ENCODE results near the gene RNF11.

Gene RNF11

DNA sequence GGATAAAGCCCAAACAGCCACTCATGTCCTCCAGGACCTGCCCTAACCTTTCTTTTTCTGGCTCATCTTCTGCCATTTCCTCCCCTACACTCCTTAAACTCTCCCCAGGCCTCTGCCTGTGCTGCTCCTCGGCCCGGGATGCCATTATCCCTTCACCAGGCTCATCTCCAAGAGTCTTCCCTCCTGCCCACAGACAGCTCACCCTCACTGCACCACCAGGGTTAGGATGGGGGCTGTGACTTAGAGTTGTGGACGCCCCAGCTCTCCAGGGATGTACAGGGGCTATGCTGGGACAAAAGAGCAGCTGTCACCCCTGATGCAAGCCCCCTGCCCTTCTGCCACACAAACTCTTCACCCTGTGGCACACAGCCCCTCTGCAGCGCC, 62.2 kb downstream of the RNF11 start:
- DNase-seq: no peak

DNA sequence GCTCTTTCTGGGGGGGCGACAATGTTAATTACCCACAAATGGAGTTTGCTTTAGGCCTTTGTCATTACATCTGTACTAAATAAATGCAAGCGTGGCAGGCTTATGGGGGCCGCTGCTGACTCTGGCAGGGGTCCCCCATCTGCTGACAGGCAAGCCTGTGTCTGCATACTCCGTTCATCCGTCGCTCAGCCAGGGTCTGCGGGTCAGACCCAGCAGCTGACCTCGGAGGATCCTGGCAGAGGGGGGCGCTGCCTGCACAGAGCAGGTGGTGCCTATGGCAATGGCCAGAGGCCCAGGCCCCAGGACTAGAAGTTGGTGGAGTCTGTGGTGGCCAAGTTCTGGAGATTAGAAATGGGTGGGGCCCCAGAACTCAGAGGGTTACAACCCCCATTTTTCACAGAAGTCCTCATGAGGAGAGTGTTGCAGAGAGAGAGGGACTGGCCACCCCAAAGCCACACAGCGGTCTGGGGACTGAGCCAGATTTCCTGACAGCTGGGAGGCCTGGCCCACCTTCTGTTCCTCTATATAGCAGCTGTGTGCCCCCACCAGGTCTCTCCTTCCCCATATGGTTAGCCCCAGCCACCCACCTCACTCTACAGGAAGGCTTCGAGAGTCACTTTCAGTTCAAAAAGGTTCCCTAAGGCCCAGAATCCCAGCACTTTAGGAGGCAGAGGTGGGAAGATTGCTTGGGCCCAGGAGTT, 63.3 kb downstream of the RNF11 start:
- DNase-seq: no peak

DNA sequence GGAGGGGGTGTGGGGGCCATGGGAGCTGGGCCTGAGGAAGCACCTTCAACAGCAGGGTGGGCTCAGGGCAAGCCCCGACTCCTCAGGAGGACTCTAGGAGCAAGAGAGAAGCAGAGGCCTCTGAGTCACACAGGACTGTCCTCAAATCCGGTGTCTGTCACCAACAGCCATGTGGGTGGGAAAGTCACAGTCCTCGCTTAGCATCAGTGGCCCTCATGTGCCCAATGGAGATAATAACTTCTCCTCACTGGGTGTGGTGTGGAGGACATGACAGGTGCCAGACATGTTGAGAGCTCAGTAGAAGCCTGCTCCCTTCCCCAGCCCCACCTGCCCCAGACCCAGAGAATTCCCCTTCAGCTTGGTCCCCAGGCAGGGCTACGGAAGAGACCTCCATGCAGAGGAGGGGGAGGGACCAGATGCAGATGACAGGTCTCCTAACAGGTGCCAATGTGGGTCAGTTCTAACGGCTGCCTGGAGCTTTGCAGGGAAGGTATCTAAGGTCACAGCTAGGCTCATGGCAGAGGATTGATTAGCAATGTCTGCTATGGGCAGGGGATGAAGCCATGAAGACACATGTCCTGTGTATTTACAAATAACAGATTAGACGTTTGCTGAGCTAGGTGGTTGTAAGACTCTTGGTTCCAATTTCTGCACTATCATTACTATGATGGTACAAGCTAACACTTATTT, 64.1 kb downstream of the RNF11 start:
- DNase-seq: no peak

DNA sequence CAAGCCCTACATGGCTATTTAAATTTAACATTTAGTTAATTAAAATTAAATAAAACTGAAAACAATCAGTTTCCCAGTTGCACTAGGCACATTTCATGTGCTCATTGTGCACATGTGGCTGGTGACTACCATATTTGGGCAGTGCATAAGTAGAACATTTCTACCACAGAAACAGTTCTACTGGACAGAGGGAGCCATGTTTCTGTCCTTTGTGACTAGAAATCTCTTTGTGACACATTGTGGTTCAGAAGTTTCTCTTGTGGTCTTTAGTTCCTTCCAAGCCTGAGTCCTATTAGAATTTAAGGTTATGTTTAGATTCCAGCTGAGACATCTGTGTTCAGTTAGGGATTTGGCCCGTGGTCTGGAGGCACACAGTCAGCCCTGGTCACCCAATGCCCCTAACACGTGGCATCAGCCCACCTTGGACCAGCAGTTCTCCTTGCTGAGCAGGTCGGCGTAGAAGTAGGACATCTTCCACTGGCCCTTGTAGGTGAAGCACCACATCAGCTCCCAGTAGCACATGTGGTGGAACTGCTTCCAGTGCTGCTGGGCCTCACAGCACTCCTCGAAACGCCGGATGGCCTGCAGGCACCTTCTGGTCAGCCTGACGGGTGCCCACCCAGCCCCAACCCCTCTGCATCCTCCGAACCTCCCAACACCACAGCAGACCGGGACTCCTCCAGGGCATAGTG, 65.2 kb downstream of the RNF11 start:
- no peak for DNase-seq

DNA sequence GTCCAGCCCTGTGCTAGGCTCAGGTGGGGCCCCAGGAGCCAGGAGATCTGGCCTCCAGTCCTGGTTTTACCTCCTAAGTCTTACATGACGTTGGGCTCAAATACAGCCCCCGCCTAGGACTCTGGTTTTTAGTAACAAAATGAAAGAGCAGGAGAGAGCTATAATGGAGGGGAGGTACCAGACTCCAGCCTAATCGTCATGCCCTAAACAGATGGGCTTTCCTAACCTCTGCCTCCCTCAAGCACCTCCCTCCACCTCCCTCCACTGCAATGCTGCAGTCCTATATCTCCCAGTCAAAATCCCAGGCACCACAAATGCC, 65.7 kb downstream of the RNF11 start:
- no peak for DNase-seq

DNA sequence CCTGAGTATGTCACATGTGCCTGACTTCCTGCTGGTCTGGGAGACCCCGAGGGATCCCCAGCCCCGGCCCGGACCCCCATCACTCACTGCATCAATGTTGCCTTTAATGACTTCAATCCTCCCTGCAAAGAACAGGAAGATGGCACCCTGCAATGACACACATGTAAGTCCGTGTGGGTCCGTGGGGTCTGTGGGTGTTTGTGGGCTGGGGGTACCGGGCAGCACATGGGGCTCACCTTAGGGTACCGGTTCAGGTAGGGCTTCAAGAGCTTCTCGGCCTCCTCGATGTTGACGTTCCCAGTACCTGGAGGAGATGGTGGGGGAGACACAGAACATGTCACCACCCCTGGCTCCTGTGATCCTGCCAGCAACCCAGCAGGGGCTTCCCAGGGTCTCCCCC, 66.2 kb downstream of the RNF11 start:
- no peak for DNase-seq

DNA sequence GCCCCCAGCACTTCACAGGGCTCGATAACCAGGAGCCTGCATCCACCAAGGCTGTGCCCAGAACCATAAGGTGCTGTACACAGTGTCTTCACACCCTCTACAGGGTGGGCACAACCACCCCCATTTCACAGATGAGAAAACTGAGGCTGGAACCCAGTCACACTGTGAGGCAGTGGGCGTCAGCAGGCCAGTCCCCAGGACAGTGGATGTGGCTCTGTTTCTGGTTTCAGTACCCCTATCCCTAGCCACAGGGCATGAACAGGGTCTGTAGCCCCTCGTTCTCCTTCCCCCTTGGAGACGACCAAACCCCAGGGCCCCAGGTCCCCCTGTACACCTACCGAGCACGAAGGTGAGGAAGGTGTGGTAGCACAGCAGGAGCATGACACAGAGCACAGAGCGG, 66.7 kb downstream of the RNF11 start:
- DNase-seq: no peak

DNA sequence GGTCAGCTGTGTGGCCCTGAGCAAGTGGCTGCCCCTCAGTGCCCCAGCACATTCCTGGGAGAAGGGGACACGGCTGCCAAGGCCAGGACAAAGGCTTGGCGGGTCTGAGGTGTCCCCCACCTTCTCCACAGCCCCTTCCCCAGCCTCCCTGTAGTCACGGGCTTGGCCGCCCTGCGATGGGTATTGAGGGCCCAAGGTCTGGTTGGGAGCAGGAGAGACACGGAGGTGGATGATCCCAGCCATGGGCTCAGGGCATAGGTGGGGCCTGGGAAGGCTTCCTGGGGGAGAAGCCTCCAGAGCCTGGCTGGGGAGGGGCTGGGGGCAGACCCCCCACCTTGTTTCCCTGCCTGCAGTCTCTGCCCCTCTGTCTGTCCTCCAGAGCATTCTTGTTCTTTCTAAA, 67.2 kb downstream of the RNF11 start:
- DNase-seq: no peak

DNA sequence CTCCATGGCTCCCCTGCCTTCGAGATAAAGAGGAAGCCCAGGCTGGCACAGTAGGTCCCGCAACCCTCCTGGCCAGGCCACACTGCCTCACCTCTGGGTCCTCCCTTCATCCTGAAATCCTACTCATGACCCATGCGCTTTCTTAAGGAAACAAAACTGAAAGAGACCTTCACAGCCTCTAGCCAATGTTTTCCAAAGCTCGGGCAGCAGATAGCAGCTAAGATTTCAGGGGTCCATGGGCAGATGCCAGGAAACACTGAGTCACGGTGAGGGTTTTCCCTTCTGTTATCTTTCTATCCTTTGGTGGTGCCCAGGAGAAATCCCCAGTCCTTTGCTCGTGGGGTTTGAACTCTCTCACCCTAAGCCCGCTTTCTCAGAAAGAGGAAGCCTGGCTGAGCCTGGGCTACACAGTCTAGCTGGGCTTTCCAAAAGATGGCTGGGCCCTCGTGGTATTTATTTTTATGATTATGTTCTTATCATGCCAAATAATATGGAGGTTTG, 67.7 kb downstream of the RNF11 start:
- DNase-seq: no peak

DNA sequence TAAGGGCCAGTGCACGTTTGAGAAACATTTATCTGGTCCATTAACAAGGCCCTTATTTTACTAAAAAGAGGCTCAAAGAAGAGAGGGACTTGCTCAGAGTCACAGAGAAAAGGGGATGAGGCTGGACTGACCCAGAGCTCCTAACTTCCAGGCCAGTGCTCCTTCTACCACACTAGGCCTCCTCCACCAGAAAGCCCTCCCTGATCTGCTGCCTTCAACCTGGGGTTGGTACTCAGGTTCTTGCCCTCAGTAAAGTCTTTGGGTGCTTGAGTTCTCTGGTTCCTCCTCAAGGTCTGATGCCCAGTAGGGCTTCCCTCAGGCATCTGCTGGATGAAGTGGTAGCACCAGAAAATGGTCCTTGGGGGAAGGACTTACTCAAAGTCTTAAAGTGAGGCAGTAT, 68.3 kb downstream of the RNF11 start:
- DNase-seq: no peak

DNA sequence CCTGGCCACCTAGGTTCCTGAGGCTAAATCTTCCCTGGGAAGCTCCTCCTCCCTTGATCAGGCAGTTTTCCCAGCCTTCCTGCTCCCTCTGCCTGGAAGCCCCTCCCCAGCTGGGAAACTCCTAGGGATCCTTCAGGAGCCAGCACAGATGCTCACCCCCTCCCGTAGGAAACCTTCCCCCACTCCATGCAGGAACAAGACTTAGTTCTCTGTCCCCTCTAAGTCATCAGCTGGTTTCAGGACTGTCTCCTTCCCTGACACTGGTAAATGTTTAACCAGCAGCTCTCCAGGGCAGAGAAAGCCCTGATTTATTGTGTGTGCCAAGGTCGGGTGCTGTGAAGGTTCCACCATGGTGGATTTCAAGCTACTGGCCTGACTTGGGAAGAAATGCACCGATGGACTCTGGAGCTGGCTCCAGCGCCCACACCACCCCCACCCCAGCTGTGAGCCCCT, 69.3 kb downstream of the RNF11 start:
- DNase-seq: no peak

DNA sequence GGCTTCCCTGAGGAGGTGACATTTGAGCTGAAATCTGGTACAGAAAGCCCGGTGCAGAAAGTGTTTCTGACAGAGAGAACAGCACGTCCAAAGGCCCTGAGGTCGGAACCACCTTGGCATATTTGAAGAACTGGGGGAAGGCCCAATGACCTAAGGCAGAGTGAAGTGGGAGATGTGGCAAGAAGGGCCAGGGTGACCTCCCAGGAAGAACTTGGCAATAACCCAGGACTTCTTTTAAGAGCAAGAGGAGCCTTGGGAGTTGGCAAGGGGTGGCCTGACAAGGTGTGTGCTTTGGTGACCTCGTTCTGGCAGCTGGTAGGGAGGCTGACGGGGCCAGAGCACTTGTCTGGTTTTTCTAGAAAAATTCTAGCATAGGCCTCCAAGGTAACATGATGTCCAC, 70.9 kb downstream of the RNF11 start:
- DNase-seq: no peak

DNA sequence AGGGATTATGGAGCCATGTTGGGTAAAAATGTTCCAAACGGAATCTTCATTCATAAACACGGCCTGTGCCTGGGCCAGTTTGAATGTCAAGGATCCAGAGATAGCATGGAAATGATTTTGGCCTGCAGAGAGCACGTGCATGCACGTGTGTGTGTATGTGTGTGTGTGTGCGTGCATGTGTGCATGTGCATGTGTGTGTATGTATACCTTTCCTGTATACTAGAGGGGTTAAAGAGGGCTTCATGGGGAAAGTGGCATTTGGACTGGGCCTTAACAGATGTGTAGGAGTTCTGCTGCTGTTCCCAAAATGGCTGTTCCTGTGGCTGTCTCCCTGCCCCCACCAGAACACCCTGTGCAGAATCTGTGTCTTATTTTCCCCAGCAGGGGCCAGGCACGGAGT, 72.6 kb downstream of the RNF11 start:
- DNase-seq: no peak

DNA sequence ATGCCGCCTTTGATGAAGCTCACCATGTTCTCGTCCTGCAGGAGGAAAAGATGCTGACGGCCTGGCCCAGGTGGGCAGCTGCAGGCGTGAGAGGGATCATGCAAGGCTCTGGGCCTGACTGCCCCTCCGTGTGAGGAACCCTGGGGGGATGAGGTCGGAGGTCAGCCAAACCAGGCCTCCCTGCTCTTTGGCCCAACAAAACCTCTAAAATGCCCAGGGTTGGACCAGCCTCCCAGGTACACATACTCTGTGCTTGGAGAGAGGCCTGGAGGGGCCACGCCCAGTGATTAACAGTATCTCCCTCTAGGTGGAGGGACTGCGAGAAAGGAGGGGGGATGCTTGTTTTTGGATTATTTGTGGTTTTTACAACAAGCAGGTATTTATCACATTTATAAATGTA, 73.2 kb downstream of the RNF11 start:
- no peak for DNase-seq

DNA sequence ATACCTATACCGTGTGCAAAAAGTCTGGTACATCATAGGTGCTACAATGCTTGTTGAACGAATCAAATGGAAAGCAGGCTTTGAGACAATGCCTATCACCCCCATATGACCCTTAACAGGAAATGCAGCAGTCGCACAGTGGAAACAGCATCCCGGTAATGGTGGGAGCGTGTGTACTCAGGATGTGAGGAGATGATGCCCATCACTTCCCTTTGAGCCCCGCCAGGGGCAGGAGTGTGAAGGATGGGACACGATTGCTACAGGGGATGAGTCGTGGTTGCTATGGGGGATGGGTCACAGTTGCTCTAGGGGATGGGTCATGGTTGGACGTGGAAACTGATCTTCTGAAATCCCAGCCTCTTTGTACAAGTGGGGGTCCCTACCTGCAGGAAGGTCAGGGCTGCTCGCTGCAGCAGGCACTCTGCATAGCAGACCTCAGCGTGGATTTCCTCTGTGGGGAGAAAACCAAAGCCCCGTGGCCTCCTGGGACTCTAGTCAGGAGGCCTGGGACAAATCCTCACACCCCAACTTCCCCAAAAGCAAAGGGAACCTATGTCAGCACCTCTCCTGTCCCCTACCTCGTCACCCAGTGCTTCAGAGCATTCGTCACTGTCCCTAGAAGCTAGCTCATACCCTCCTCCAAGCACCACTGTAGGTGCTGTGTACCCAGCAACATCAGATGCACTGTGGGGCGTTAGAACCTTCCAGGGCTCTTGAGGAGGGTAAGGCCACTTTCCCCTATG, 75.0 kb downstream of the RNF11 start:
- no peak for DNase-seq

DNA sequence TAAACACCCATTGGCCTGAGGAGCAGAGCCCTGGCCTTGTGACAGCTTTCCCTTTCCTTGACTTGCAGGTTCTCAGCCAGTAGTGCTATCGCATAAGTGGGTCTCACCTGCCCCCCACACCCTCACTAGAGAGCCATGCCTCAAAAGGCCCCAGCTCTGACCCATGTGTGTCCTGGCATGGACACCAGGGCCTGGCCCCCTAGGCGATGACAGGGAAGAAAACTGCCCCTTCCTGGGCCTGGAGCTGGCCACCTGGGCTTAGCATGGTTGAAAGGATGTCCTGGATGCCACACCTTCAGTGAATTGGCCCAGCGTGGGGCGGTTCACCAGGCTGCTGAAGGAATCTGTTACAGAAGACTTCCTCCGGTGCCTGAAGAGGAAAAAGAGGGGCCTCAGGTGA, 75.8 kb downstream of the RNF11 start:
- no peak for DNase-seq

DNA sequence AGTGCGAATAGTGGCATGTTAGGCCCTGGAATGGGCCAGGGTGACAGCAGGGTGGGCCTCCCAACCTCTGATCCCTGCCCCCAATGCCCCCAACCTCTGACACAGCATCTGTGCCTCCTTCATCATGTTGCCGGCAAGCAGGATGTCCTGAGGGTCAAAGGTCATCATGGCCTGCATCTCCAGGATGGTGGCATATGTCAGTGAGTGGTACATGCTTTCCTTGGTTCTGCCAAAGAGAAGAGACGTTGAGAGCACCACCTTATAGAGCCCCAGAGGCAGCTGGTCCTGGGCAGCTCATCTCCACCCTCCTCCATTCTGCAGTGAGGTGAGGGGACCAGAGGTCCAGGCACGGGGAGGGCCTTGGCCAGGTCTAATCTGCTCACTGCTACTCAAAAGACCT, 76.6 kb downstream of the RNF11 start:
- no peak for DNase-seq

DNA sequence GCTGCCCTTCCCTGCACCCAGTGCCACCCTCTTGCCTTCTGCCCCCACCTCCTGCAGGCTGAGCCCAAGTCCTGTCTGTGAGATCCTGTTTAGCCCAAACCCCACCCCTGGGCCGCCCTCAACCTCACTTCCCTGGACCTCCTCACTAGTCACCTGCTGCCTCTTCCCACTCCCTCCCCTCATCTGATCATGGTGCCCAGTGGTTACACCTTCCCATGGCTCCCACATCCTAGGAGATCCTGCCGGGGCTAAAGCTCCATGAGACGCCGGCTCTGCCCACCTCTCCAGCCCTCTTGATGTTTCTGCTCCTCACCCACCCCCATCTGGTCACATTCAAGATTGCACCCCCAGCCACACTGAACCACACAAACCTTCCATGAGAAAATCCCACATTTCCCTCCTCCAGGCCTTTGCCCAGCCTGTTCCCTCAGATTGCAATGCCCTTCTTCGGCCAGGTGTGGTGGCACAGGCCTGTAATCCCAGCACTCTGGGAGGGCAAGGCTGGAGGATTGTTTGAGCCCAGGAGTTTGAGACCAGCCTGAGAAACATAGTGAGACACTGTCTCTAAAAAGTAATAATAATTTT, 77.3 kb downstream of the RNF11 start:
- DNase-seq: no peak

DNA sequence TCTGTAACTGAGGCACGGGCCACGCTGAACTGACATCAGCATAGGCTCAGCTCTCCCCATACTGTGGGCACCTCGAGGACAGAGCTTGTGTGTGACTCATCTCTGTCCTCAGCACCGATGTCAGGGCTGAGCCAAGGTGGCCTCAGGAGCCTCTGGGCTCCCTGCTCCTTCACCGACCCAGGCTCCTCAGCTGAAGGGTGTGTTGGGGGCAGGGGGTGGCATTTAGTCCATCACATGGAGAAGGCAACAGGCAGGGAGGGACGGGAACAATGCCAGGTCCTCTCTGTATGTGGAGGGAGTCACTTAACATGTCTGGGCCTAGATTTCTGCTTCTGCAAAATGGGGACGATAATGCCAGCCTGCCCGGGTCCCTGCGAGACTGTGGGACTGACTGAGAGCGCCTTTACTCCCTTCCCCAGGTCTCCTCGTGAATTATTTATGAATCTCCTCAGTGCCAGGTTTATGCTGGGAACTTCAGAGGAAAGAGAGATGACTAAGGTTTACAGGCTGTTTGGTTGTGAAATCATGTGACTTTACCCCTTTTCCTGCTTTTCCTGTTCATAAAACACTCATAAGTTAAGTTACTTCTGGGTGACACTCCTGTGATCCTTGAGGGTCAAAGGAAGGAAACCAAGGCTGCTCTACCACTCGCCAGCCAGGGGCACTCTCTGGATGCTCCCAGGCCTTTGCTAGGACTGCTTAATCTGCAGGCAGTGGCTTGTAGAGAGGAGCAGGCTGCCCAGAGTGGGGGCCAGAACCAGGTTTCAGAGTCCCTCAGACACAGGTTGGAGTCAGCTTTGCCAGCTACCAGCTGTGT, 78.1 kb downstream of the RNF11 start:
- no peak for DNase-seq

DNA sequence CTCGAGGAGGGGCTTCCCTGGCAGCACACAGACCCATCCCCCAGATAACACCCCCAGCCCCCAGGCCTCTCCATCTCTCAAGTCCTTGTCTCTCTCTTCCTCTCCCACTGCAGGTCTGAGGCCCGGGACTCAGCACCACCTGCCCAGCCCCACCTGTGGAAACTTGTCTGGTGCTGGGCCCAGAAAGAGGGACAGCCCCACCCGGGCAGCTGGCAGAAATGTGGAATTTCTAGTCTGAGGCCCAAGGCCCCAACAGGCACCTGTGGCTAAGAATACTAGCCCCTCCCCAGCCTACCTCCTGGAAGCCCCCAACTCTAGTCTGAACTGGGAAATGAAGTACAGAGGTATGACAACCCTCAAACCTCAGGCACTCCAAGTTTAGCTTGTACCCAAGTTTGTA, 78.9 kb downstream of the RNF11 start:
- DNase-seq: no peak

DNA sequence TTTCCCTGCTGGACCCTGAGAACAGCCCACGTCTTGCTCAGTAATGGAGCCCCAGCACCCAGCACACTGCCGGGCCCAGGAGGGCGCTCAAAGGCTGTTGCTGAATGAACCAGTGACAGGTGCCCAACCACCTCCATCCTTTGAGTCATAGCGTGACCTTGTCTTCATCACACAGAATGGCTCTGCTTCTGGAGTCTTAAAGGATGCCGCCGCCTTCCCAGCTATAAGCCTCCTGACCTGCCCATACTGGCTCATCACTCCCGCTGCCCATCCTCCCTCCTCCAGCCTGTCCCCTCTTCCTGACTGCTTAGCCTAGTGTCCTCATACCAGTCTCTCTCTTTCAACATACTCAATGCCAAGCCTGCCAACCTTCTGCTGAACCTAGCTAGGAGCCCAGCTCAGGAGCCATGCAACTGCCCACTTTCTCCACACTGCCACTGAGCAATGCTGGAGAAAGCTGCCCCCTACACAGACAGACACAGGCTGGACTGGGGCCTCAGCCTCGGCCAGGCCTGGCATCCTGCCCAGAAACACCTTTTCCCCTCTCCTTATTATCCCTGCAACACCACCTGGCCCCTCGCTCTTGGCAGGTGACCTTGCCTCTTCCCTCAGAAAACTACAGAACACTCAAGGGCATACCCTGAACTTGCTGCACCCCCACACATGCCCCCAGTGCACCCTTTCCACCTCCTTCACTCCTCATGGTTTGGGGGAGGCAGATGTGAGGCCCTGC, 80.2 kb downstream of the RNF11 start:
- DNase-seq: no peak

DNA sequence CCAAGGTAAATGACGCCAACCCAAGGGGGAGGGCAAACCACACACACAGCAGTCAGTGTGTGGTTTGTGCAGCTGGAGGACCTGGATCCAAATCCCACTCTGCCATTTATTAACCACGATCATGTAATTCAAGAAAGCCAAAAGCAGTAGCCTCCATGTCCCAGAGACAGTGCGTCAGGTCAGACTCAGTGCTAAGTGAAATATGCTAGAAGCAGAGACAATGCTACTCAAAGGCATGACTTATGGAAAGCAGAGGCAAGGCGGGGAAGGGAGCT, 80.7 kb downstream of the RNF11 start:
- no peak for DNase-seq
